HEK293T (cell line): ENCODE data around the gene SLC38A9.

Experiments used
- ARNT ChIP-seq: fragments of 450-650 bp; IDR thresholded peaks from 2 replicates; pipeline ENCODE4 v1.6.1; 2017; ENCODE audit warnings: mild to moderate bottlenecking
- FOXA1 ChIP-seq: fragments of 450-650 bp; IDR thresholded peaks from 2 replicates; pipeline ENCODE4 v1.6.1; 2016; ENCODE audit warnings: mild to moderate bottlenecking
- FOXK2 ChIP-seq: fragments of 450-650 bp; IDR thresholded peaks from 2 replicates; pipeline ENCODE4 v1.6.1; 2016; ENCODE audit warnings: mild to moderate bottlenecking
- FOXM1 ChIP-seq: fragments of 450-650 bp; IDR thresholded peaks from 2 replicates; pipeline ENCODE4 v1.6.1; 2017; ENCODE audit warnings: mild to moderate bottlenecking, borderline replicate concordance
- HDGF ChIP-seq: fragments of 450-650 bp; IDR thresholded peaks from 2 replicates; pipeline ENCODE4 v1.6.1; 2017; ENCODE audit warnings: antibody characterized with exemption, borderline replicate concordance
- NFRKB ChIP-seq: fragments of 450-650 bp; IDR thresholded peaks from 2 replicates; pipeline ENCODE4 v1.6.1; 2016; ENCODE audit warnings: mild to moderate bottlenecking, moderate library complexity

GRCh38 chr5:55694152-55694830 lies 17.8 kb downstream of the SLC38A9 start:
- no peak for TF ChIP-seq FOXK2
- TF ChIP-seq ARNT, result no peak
- no peak for TF ChIP-seq FOXA1
- no peak for TF ChIP-seq HDGF
- no peak for TF ChIP-seq NFRKB
- no peak for TF ChIP-seq FOXM1
